Upper lobe of left lung (tissue), 4 donors: Measurements from ENCODE around the gene HACD4.

ENCODE experiments used
- EP300 ChIP-seq, 4 donors: sonication (generic); formaldehyde crosslinking; IDR thresholded peaks; one replicate each; pipeline ENCODE4 v1.5.1; 2017; ENCODE audit warnings: antibody characterized with exemption in 4 of 4, control low read depth in 2 of 4
- POLR2A ChIP-seq, 4 donors: fragments of 450-650 bp; IDR thresholded peaks; one replicate each; pipeline ENCODE4 v1.5.1; 2016 to 2017; ENCODE audit warnings: antibody characterized with exemption in 4 of 4, mild to moderate bottlenecking in 2 of 4
- POLR2AphosphoS5 ChIP-seq, 2 donors: sonication (generic); formaldehyde crosslinking; IDR thresholded peaks; one replicate each; pipeline ENCODE4 v1.5.1; 2017; ENCODE audit warnings: antibody characterized with exemption in 2 of 2
- TF ChIP-seq, protein P1 (sequence below), 6 experiments: fragments of 450-650 bp in 4 of 6; fragments of 200-600 bp in 2 of 6; sonication (generic) in 2 of 6; IDR thresholded peaks; one replicate each; pipeline ENCODE4 v1.5.1; 2016 to 2019; ENCODE audit warnings: antibody characterized with exemption in 6 of 6

DNA sequence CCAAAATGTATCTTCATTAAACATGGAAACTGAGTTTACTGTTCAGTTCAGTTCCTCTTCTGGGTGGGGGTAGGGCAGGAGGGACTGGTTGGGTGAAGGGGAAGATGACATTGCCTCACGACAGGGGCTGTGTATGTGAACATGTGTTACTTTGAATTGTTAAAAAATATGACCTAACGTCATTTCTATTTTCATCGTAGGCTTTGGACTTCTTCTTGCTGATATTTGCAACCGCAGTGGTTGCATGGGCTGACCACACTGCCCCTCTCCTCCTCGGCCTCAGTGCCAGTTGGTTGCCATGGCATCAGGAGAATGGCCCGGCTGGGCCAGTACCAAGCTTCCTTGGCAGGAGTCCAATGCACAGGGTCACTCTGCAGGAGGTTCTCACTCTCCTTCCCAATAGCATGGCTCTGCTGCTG lies 41.5 kb downstream of the HACD4 start:
- TF ChIP-seq, protein P1, sequence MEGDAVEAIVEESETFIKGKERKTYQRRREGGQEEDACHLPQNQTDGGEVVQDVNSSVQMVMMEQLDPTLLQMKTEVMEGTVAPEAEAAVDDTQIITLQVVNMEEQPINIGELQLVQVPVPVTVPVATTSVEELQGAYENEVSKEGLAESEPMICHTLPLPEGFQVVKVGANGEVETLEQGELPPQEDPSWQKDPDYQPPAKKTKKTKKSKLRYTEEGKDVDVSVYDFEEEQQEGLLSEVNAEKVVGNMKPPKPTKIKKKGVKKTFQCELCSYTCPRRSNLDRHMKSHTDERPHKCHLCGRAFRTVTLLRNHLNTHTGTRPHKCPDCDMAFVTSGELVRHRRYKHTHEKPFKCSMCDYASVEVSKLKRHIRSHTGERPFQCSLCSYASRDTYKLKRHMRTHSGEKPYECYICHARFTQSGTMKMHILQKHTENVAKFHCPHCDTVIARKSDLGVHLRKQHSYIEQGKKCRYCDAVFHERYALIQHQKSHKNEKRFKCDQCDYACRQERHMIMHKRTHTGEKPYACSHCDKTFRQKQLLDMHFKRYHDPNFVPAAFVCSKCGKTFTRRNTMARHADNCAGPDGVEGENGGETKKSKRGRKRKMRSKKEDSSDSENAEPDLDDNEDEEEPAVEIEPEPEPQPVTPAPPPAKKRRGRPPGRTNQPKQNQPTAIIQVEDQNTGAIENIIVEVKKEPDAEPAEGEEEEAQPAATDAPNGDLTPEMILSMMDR (IDR thresholded peaks at IDR 0.05) = no peak
- no peak for TF ChIP-seq POLR2A (IDR thresholded peaks at IDR 0.05)
- peak; percentile 9 to 24 for TF ChIP-seq POLR2AphosphoS5 (IDR thresholded peaks at IDR 0.05)
- TF ChIP-seq EP300 (IDR thresholded peaks at IDR 0.05) = peak in 1 of 4 donors; percentile 16
